Upper lobe of left lung (tissue), 6 donors: Measurements from ENCODE around the gene APC2. TPM values are rescaled to one million over a fixed set of nuclear protein-coding genes. Genes with fewer than 3 reads are reported as not detected.

Experiments
- ATAC-seq, 2 donors: fragments of 200-7000 bp; cut with Tn5 transposase; one replicate each; pipeline ENCODE4 v1.9.1; 2022; ENCODE audit warnings: mild to moderate bottlenecking in 2 of 2, moderate library complexity in 2 of 2; ENCODE audit not compliant: low FRiP score in 2 of 2
- DNase-seq, 2 donors: peaks; one replicate each; pipeline ENCODE4 v3.0.0-alpha.2; 2019 to 2020
- H3K27ac ChIP-seq, 4 donors: fragments of 200-600 bp; sonication (generic); one replicate each; pipeline ENCODE4 v1.5.1; 2016 to 2019
- H3K27me3 ChIP-seq, 4 donors: fragments of 200-600 bp; sonication (generic); one replicate each; pipeline ENCODE4 v1.5.1; 2017 to 2019
- H3K36me3 ChIP-seq, 4 donors: fragments of 200-600 bp; sonication (generic); one replicate each; pipeline ENCODE4 v1.5.1; 2016 to 2019
- H3K4me1 ChIP-seq, 4 donors: fragments of 200-600 bp; sonication (generic); one replicate each; pipeline ENCODE4 v1.5.1; 2018 to 2019
- H3K4me3 ChIP-seq, 4 donors: fragments of 200-600 bp; sonication (generic); one replicate each; pipeline ENCODE4 v1.5.1; 2017 to 2019; ENCODE audit warnings: mild to moderate bottlenecking in 2 of 4, moderate library complexity in 1 of 4
- H3K9me3 ChIP-seq, 4 donors: fragments of 200-600 bp; sonication (generic); one replicate each; pipeline ENCODE4 v1.5.1; 2018 to 2019
- EP300 ChIP-seq, 4 donors: sonication (generic); formaldehyde crosslinking; IDR thresholded peaks; one replicate each; pipeline ENCODE4 v1.5.1; 2017; ENCODE audit warnings: antibody characterized with exemption in 4 of 4, control low read depth in 2 of 4
- POLR2A ChIP-seq, 4 donors: fragments of 450-650 bp; IDR thresholded peaks; one replicate each; pipeline ENCODE4 v1.5.1; 2016 to 2017; ENCODE audit warnings: antibody characterized with exemption in 4 of 4, mild to moderate bottlenecking in 2 of 4
- POLR2AphosphoS5 ChIP-seq, 2 donors: sonication (generic); formaldehyde crosslinking; IDR thresholded peaks; one replicate each; pipeline ENCODE4 v1.5.1; 2017; ENCODE audit warnings: antibody characterized with exemption in 2 of 2
- WGBS, 2 donors: methylation state at CpG; one replicate each; pipeline ENCODE4 v1.1.5; 2017 to 2018; 5-methylcytosine and 5-hydroxymethylcytosine counted together
- total RNA-seq, 6 donors: library from RNA; depleted of rRNA in 4 of 6; stranded (reverse); fragments of >200 nt in 4 of 6; gene quantifications; one replicate each; pipeline versions ENCODE4 v1.1.0 to v1.2.1, GENCODE V29; 2016 to 2021
- TF ChIP-seq, protein P1 (sequence below), 6 experiments: fragments of 450-650 bp in 4 of 6; fragments of 200-600 bp in 2 of 6; sonication (generic) in 2 of 6; IDR thresholded peaks; one replicate each; pipeline ENCODE4 v1.5.1; 2016 to 2019; ENCODE audit warnings: antibody characterized with exemption in 6 of 6
- donor health status: DM: no; HTN: no; CAD: no; lungs with moderate emphysema.
- donor health status: DM: no; HTN: yes; CAD: no; lungs with severe emphysema.

APC2 gene
- total RNA-seq, 6 donors from 2014 or later: 0.06 to 1.0 (median 0.11) TPM; not detected in 1

DNA sequence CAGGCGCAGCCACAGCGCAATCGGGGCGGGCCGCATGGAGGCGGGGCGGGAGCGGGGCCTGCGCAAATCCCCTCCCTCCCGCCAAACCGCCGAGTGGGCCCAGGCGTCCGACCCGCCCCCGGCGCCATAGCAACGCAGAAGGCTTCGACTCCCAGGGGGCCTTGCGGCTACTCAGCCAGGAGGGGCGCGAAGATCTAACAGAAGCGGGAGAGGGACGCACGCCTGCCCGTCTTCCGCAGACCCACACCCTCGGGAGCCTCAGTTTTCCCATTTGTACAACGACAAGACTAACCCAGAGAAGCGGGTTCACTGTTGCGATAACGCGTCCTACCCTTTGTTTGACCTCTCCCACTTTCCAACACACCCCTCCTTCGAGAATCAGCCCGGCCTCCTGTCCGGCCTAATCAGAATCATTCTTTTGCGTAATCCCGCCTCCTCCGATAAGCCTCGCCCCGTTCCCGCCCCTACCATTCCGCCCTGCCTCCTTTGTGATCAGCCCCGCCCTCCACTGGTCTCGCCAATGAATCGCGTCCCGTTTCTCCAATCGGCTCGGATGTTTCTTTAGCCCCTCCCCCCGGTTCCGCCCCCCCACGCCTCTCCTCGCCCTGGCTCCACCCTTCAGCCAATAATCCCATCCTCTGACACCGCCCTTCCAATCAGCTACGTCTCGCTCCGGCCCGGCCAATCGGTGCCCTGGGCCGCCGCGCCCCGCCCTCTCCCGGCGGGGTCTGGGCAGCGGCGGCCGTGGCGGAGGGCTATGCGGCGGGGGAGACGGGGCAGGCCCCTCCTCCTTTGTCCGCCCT, 40.6 kb downstream of the APC2 start, which contains the start of gene PCSK4:
Gene PCSK4 (minus strand): TSS at position 40 of the 803 bp plus-strand sequence. CDS start 4 bp downstream, at position 36.
- DNase-seq (peak; percentile 98), ATAC-seq (peak; percentile 96 to 98)
- Histone ChIP-seq H3K9me3 (no peaks in the 10 kb centered on the region), H3K27ac (peak within 1 kb of the TSS; percentile 52 to 83 (median 68)), H3K36me3 (no peaks in the 10 kb centered on the region), H3K4me3 (peak within 1 kb of the TSS; percentile 38 to 69 (median 62)), H3K4me1 (peaks cover 14 to 21% (median 19%) of the 10 kb centered on the region in 4 donors), H3K27me3 (no peaks in the 10 kb centered on the region)
- TF ChIP-seq POLR2AphosphoS5 (IDR thresholded peaks at IDR 0.05): peak; percentile 33 to 49
- TF ChIP-seq, protein P1, sequence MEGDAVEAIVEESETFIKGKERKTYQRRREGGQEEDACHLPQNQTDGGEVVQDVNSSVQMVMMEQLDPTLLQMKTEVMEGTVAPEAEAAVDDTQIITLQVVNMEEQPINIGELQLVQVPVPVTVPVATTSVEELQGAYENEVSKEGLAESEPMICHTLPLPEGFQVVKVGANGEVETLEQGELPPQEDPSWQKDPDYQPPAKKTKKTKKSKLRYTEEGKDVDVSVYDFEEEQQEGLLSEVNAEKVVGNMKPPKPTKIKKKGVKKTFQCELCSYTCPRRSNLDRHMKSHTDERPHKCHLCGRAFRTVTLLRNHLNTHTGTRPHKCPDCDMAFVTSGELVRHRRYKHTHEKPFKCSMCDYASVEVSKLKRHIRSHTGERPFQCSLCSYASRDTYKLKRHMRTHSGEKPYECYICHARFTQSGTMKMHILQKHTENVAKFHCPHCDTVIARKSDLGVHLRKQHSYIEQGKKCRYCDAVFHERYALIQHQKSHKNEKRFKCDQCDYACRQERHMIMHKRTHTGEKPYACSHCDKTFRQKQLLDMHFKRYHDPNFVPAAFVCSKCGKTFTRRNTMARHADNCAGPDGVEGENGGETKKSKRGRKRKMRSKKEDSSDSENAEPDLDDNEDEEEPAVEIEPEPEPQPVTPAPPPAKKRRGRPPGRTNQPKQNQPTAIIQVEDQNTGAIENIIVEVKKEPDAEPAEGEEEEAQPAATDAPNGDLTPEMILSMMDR (IDR thresholded peaks at IDR 0.05): peak in 2 of 6 experiments; percentile 6 to 24
- peak in 1 of 4 donors; percentile 23 for TF ChIP-seq POLR2A (IDR thresholded peaks at IDR 0.05)
- TF ChIP-seq EP300 (IDR thresholded peaks at IDR 0.05): no peak
- 0 to 2% methylated on average over 34 to 50 of the region's 74 CpGs for WGBS, 2 donors

DNA sequence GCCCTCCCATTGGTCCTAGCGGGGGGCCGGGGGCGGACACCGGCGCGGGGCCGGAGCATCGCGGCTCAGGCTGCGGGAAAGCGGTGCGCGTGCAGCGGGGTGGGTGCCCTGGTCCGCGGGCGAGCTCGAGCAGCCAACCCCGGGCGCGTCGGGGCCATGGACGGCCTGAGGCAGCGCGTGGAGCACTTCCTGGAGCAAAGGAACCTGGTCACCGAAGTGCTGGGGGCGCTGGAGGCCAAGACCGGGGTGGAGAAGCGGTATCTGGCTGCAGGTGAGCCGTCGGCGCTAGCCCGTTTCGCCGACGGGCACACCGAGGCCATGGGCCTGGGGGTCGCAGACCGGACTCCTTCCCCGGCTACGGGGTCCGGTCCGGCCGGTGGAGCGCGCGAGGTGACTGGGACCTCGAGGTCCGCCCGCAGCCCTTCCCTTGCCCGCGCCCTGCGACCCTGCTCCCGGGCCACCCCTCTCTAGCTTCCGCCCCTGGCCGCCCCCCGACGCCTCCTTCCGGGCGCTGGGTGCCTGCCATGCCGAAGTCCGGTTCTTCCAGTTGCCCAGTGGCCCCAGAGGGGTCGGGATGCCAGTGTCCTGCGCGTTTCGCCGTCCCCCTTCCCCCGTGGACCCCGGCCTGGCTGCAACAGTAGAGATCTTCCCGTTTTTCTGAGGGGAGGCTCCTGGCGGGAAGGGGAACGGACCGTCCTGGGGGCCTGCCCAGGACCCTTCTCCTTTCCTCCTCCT, 41.4 kb downstream of the APC2 start, which contains the start of gene REEP6:
Gene REEP6 (plus strand): TSS at position 68 of the 735 bp plus-strand sequence. CDS start 89 bp downstream, at position 157.
- H3K9me3 ChIP-seq: no peaks in the 10 kb centered on the region
- no peaks in the 10 kb centered on the region for H3K36me3 ChIP-seq
- WGBS, 2 donors: 4 to 14% methylated on average over 13 to 46 of the region's 73 CpGs
- peak within 1 kb of the TSS; percentile 38 to 69 (median 62) for H3K4me3 ChIP-seq
- DNase-seq: peak in 1 of 2 donors; percentile 89
- H3K4me1 ChIP-seq: peaks cover 14 to 23% (median 19%) of the 10 kb centered on the region in 4 donors
- TF ChIP-seq POLR2AphosphoS5 (IDR thresholded peaks at IDR 0.05) (no peak), EP300 (IDR thresholded peaks at IDR 0.05) (no peak), POLR2A (IDR thresholded peaks at IDR 0.05) (peak in 1 of 4 donors; percentile 54)
- TF ChIP-seq, protein P1 (IDR thresholded peaks at IDR 0.05): peak in 1 of 6 experiments; percentile 27
- no peaks in the 10 kb centered on the region for H3K27me3 ChIP-seq
- H3K27ac ChIP-seq: peak within 1 kb of the TSS; percentile 52 to 83 (median 68)
- no peak for ATAC-seq

DNA sequence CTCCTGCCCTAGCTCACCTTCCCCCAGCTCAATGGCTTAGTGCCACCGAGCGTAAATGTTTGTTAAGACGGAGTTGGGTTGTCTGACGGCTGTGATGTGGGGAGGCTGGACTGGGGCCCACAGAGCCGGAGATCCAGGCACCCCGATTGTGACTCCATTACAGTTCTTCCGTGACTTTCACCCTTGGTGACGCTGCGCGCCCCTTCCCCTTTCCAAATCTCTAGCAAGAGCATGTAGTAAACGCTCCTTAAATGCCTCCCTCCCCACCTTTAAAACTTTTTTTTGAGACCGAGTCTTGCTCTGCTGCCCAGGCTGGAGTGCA, 41.9 kb downstream of the APC2 start:
- TF ChIP-seq POLR2AphosphoS5 (IDR thresholded peaks at IDR 0.05): no peak
- TF ChIP-seq POLR2A (IDR thresholded peaks at IDR 0.05): peak in 1 of 4 donors; percentile 12
- DNase-seq (no peak), ATAC-seq (no peak)
- Histone ChIP-seq H3K36me3 (no peaks in the 10 kb centered on the region), H3K9me3 (no peaks in the 10 kb centered on the region), H3K4me1 (peaks cover 14 to 29% (median 19%) of the 10 kb centered on the region in 4 donors), H3K27me3 (no peaks in the 10 kb centered on the region), H3K27ac (no peak overlapping the region), H3K4me3 (peak overlapping the region in 2 of 4 donors; percentile 66 to 69)
- WGBS, 2 donors: 56 to 67% methylated on average over 12 of the region's 12 CpGs

DNA sequence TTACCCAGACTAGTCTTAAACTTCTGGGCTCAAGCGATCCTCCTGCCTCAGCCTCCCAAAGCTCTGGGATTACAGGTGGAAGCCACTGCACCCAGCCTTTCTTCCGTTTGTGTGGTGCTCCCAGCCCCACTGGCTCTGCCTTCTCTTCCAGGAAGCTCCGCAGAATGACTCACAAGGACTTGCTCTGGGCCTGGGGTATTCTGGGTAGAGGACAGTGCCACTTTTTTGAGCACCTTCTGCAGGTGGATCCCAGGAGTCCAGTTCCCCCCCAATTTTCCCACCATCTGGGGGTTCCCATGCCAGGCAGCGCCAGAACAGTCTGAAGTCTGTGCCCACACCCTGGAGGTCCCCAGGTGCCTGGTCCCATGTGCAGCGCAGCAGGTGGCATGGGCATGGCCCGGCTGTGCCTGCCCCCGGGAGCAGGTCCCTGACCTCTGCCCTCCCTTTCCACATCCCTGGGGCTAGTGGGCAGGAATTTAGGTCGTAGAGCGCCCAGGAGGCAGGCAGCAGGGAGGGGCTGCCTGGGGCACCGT, 42.6 kb downstream of the APC2 start:
- no peak overlapping the region for H3K4me3 ChIP-seq
- ATAC-seq: no peak
- TF ChIP-seq POLR2AphosphoS5 (IDR thresholded peaks at IDR 0.05) (no peak), POLR2A (IDR thresholded peaks at IDR 0.05) (no peak)
- DNase-seq: peak in 1 of 2 donors; percentile 61
- H3K27ac ChIP-seq: no peak overlapping the region
- no peaks in the 10 kb centered on the region for H3K36me3 ChIP-seq
- H3K4me1 ChIP-seq: peaks cover 14 to 30% (median 19%) of the 10 kb centered on the region in 4 donors
- WGBS, 2 donors: 77 to 84% methylated on average over 7 of the region's 10 CpGs
- H3K27me3 ChIP-seq: peaks cover 0 to 3% (median 0%) of the 10 kb centered on the region in 4 donors
- no peaks in the 10 kb centered on the region for H3K9me3 ChIP-seq

DNA sequence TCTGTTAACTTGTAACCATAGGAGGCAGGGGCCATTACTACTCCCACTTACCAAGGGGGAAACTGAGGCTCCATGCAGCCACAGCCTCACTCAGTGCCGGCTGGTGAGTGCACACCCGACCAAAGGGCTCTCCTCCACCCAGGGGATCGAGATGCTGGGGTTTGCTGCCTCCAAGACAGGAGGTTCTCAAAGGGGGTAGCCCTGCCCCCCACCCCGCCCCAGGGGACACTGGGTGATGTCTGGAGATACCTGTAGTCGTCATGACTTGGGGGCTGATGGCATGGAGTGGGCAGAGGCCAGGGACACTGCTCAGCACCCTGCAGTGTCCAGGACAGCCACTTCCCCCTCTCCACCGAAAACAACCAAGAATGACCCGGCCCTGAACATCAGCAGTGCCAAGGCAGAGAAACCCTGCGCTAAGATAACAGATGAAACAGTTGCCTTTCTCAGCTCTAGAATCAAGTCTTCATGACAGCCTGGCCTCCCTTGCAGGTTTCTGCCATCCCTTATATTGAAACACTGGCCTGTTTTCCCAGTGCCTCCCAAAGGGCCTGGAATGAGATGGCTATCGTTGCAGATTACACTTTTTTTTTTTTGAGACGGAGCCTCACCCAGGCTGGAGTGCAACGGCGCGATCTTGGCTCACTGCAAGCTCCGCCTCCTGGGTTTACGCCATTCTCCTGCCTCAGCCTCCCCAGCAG, 44.3 kb downstream of the APC2 start:
- ATAC-seq (no peak), DNase-seq (peak in 1 of 2 donors; percentile 33)
- peaks cover 0 to 3% (median 0%) of the 10 kb centered on the region in 4 donors for H3K27me3 ChIP-seq
- H3K9me3 ChIP-seq: no peaks in the 10 kb centered on the region
- H3K36me3 ChIP-seq: no peaks in the 10 kb centered on the region
- peaks cover 14 to 29% (median 19%) of the 10 kb centered on the region in 4 donors for H3K4me1 ChIP-seq
- 65 to 70% methylated on average over 9 to 15 of the region's 15 CpGs for WGBS, 2 donors
- no peak overlapping the region for H3K4me3 ChIP-seq
- no peak overlapping the region for H3K27ac ChIP-seq
- TF ChIP-seq, protein P1 (IDR thresholded peaks at IDR 0.05): no peak
- TF ChIP-seq POLR2AphosphoS5 (IDR thresholded peaks at IDR 0.05) (no peak), EP300 (IDR thresholded peaks at IDR 0.05) (no peak), POLR2A (IDR thresholded peaks at IDR 0.05) (no peak)
